ENCODE results near the gene TFB1M.

The TFB1M gene

GRCh38 chr6:155212106-155212505 is 102.2 kb downstream of the TFB1M start:
- H3K9ac ChIP-seq (ENCODE audit: insufficient read length), result no peak overlapping the region
- no peak overlapping the region for H3K27ac ChIP-seq

GRCh38 chr6:155207223-155207622 is 107.1 kb downstream of the TFB1M start:
- H3K9me3 ChIP-seq (ENCODE audit: low read depth, low read length), result no peaks in the 10 kb centered on the region
- no peak overlapping the region for H3K9ac ChIP-seq (ENCODE audit: insufficient read length)
- no peak overlapping the region for H3K27ac ChIP-seq
- no peak for TF ChIP-seq FOXP2 (optimal IDR thresholded peaks at IDR 0.05; ENCODE audit: control extremely low read depth, extremely low read length, insufficient read depth)
- no peak for TF ChIP-seq EZH2 (IDR thresholded peaks at IDR 0.05)
- TF ChIP-seq POLR2AphosphoS5 (IDR thresholded peaks at IDR 0.05; ENCODE audit: borderline replicate concordance, low read depth, low read length), result no peak
- H3K36me3 ChIP-seq (ENCODE audit: insufficient read depth, low read length), result no peaks in the 10 kb centered on the region
- no peak overlapping the region for H3K4me3 ChIP-seq
- DNase-seq (ENCODE audit: low read depth, low spot score), result no peak

More at GRCh38 chr6:155212106-155212505, 102.2 kb downstream of the TFB1M start:
- H3K4me3 ChIP-seq, result no peak overlapping the region
- no peaks in the 10 kb centered on the region for H3K9me3 ChIP-seq (ENCODE audit: low read depth, low read length)
- H3K36me3 ChIP-seq (ENCODE audit: insufficient read depth, low read length), result no peaks in the 10 kb centered on the region
- DNase-seq (ENCODE audit: low read depth, low spot score), result no peak
- no peak for TF ChIP-seq EZH2 (IDR thresholded peaks at IDR 0.05)
- TF ChIP-seq FOXP2 (optimal IDR thresholded peaks at IDR 0.05; ENCODE audit: control extremely low read depth, extremely low read length, insufficient read depth), result no peak
- no peak for TF ChIP-seq POLR2AphosphoS5 (IDR thresholded peaks at IDR 0.05; ENCODE audit: borderline replicate concordance, low read depth, low read length)

All from SK-N-MC (cell line).